Testis (tissue), 2 donors: Measurements from ENCODE around the gene GFI1.

ENCODE experiments used
- POLR2A ChIP-seq: fragments of 450-650 bp; IDR thresholded peaks from one replicate; pipeline ENCODE4 v1.6.1; 2017; ENCODE audit warnings: antibody characterized with exemption, mild to moderate bottlenecking, moderate library complexity
- TF ChIP-seq, protein P1 (sequence below), 3 experiments: fragments of 450-650 bp in 2 of 3; fragments of 200-600 bp in 1 of 3; sonication (generic) in 1 of 3; IDR thresholded peaks; one replicate each; pipeline ENCODE4 v1.5.1; 2016 to 2019; ENCODE audit warnings: antibody characterized with exemption in 3 of 3, mild to moderate bottlenecking in 2 of 3, moderate library complexity in 1 of 3

DNA sequence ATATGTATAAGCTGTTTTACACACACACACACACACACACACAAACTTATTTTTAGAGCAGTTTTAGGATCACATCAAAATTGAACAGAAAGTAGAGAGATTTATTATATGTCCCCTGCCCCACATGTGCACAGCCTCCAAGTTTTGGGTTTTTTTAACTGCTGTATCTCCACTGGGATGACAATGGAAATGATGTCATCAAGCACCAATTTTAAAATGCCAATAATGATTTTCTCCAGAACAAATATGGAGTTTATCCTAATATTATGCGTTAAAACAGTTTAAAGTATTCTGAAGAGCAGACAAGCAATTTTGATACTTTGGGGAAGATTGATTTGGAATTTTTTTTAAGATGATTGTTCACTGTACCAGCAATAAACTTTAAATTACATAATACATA is 56.7 kb downstream of the GFI1 start:
- TF ChIP-seq, protein P1, sequence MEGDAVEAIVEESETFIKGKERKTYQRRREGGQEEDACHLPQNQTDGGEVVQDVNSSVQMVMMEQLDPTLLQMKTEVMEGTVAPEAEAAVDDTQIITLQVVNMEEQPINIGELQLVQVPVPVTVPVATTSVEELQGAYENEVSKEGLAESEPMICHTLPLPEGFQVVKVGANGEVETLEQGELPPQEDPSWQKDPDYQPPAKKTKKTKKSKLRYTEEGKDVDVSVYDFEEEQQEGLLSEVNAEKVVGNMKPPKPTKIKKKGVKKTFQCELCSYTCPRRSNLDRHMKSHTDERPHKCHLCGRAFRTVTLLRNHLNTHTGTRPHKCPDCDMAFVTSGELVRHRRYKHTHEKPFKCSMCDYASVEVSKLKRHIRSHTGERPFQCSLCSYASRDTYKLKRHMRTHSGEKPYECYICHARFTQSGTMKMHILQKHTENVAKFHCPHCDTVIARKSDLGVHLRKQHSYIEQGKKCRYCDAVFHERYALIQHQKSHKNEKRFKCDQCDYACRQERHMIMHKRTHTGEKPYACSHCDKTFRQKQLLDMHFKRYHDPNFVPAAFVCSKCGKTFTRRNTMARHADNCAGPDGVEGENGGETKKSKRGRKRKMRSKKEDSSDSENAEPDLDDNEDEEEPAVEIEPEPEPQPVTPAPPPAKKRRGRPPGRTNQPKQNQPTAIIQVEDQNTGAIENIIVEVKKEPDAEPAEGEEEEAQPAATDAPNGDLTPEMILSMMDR (IDR thresholded peaks at IDR 0.05): no peak
- no peak for TF ChIP-seq POLR2A
